KMS-11 (cell line): ENCODE data around the gene LMNTD2.

ENCODE experiments used
- H2AFZ ChIP-seq: fragments of 200-600 bp; sonication (generic); 2 replicates; pipeline ENCODE4 v1.6.1; 2016; ENCODE audit warnings: antibody characterized with exemption, mixed run types, low read depth
- H3K27ac ChIP-seq: fragments of 200-600 bp; sonication (generic); 2 replicates; pipeline ENCODE4 v1.6.1; 2016; ENCODE audit warnings: mild to moderate bottlenecking, mixed run types
- H3K27me3 ChIP-seq: fragments of 200-600 bp; sonication (generic); 2 replicates; pipeline ENCODE4 v1.6.1; 2017; ENCODE audit warnings: mild to moderate bottlenecking, low read depth, mixed run types, moderate library complexity; ENCODE audit not compliant: insufficient read depth
- H3K36me3 ChIP-seq: fragments of 200-600 bp; sonication (generic); 2 replicates; pipeline ENCODE4 v1.6.1; 2017; ENCODE audit warnings: mild to moderate bottlenecking, mixed run types; ENCODE audit not compliant: insufficient read depth
- H3K4me1 ChIP-seq: fragments of 200-600 bp; sonication (generic); 2 replicates; pipeline ENCODE4 v1.6.1; 2016; ENCODE audit warnings: mild to moderate bottlenecking, low read depth, mixed run types; ENCODE audit not compliant: poor library complexity, severe bottlenecking
- H3K4me2 ChIP-seq: fragments of 200-600 bp; sonication (generic); 2 replicates; pipeline ENCODE4 v1.7.0; 2016; ENCODE audit warnings: mild to moderate bottlenecking, mixed run types
- H3K4me3 ChIP-seq: fragments of 200-600 bp; sonication (generic); IDR thresholded peaks from 2 replicates; pipeline ENCODE4 v1.6.1; 2017; ENCODE audit warnings: low read depth, low read length, mixed read lengths; ENCODE audit not compliant: insufficient read depth
- H3K79me2 ChIP-seq: fragments of 200-600 bp; sonication (generic); 2 replicates; pipeline ENCODE4 v1.6.1; 2016; ENCODE audit warnings: low read depth, mixed run types; ENCODE audit not compliant: insufficient read depth
- H3K9ac ChIP-seq: fragments of 200-600 bp; sonication (generic); 2 replicates; pipeline ENCODE4 v1.6.1; 2016; ENCODE audit warnings: mild to moderate bottlenecking, mixed run types
- H4K20me1 ChIP-seq: fragments of 200-600 bp; sonication (generic); 2 replicates; pipeline ENCODE4 v1.6.1; 2016; ENCODE audit warnings: mild to moderate bottlenecking, mixed run types; ENCODE audit not compliant: insufficient read depth
- TF ChIP-seq, protein P1 (sequence below): fragments of 200-600 bp; sonication (generic); conservative IDR thresholded peaks from 2 replicates; pipeline ENCODE4 v1.6.1; 2017; ENCODE audit warnings: low read depth, mild to moderate bottlenecking, antibody characterized with exemption, low read length, moderate library complexity, mixed read lengths

Gene LMNTD2, protein sequence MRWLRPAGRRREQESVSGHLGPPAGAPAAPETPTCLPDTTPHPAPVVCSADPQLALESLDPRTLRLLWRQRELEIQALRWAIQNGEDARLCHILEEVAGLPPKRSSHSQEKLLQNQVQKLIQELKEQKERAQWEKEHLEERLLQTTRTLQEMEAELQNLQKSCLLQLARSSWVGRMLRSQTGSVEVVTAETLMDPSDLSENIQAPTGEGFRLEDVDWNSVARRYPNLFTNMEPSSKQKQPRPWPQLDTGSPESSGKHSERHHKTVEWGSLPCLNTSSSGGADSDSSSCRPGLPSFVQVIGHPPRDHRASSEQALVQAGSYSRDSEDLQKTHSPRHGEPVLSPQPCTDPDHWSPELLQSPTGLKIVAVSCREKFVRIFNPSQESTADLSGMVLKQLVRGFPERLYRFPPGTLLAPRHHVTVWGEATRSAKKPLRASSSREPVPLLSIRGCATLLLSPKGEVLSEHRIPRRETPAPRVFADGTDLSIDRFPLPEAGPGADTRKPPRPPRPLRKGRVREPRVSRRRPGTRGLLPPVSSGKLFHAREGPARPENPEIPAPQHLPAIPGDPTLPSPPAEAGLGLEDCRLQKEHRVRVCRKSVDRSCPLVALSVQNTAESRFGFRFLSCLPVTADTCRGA

DNA sequence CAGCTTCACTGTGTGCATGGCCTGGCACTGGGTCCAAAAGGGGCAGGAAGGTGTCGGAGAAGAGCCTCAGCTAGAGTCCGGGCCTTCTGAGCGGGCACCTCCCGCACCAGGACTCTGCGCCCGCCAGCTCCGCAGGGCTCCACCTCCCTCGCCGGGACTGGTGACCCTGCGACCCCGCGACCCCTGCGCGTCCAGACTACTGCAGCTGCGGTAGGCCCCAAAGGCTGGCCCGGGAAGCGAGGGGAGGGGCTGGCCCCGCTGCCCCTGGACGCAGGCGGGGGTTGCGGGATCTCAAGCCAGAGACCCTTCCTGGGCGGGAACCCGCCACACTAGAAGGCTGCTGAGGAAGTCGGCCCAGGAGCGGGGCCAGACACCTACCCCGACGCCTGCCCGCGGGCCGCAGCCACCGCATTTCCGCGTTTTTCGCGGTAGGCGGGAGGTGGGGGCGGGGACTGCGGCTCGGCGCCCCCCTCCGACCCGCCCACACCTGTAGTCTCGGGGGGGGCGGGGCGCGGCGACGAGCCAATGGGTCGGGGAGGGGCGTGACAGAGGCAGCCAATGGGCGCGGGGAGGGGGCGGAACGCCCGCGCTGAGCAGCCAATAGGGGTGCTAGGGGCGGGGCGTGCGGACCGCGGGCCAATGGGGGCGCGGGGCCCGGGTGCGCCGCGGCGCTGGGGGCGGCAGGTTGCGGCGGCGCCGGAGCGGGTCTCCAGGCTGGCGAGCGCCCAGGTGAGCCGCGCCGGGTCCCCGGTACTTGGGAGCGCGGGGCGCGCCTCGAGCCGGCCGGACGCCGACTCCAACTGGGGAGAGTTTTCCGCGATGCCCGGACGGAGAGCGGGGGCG lies at the start of gene LMNTD2, which contains the start of gene RASSF7:
Gene LMNTD2 (minus strand): TSS at position 434 of the 843 bp plus-strand sequence. CDS start 22 bp downstream, at position 412.
Gene RASSF7 (plus strand): TSS at position 666 of the 843 bp plus-strand sequence. CDS start 799 bp downstream, outside the sequence.
- Histone ChIP-seq H2AFZ (peak within 1 kb of the TSS; percentile 81), H3K36me3 (no peaks in the 10 kb centered on the region), H3K9ac (peak within 1 kb of the TSS; percentile 39; the same call in 1 of the 2 replicates), H3K4me3 (no peak within 1 kb of the TSS), H4K20me1 (no peaks in the 10 kb centered on the region), H3K27ac (no peak within 1 kb of the TSS), H3K4me1 (peaks cover 13% of the 10 kb centered on the region), H3K27me3 (no peaks in the 10 kb centered on the region; the same call in 1 of the 2 replicates), H3K4me2 (peak within 1 kb of the TSS; percentile 71), H3K79me2 (no peaks in the 10 kb centered on the region)
- TF ChIP-seq, protein P1, sequence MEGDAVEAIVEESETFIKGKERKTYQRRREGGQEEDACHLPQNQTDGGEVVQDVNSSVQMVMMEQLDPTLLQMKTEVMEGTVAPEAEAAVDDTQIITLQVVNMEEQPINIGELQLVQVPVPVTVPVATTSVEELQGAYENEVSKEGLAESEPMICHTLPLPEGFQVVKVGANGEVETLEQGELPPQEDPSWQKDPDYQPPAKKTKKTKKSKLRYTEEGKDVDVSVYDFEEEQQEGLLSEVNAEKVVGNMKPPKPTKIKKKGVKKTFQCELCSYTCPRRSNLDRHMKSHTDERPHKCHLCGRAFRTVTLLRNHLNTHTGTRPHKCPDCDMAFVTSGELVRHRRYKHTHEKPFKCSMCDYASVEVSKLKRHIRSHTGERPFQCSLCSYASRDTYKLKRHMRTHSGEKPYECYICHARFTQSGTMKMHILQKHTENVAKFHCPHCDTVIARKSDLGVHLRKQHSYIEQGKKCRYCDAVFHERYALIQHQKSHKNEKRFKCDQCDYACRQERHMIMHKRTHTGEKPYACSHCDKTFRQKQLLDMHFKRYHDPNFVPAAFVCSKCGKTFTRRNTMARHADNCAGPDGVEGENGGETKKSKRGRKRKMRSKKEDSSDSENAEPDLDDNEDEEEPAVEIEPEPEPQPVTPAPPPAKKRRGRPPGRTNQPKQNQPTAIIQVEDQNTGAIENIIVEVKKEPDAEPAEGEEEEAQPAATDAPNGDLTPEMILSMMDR = no peak

DNA sequence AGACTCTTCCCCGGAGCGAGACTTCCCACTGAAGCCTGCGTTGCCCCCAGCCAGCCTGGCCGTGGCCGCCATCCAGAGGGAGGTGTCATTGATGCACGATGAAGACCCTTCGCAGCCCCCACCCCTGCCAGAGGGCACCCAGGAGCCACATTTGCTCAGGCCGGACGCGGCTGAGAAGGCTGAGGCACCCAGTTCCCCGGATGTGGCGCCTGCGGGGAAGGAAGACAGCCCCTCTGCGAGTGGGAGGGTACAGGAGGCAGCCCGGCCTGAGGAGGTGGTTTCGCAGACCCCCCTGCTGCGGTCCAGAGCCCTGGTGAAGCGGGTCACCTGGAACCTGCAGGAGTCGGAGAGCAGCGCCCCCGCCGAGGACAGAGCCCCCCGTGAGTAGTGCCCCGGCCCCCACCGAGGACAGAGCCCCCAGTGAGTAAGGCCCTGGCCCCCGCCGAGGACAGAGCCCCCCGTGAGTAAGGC lies 48.8 kb upstream of the LMNTD2 start:
- H3K36me3 ChIP-seq = no peaks in the 10 kb centered on the region; the same call in 1 of the 2 replicates
- H3K27me3 ChIP-seq = no peaks in the 10 kb centered on the region
- TF ChIP-seq, protein P1 = no peak
- H3K4me3 ChIP-seq = no peak overlapping the region
- peaks cover 3% of the 10 kb centered on the region for H3K4me1 ChIP-seq
- H4K20me1 ChIP-seq = no peaks in the 10 kb centered on the region
- H3K79me2 ChIP-seq = no peaks in the 10 kb centered on the region
- no peak overlapping the region for H3K9ac ChIP-seq
- no peak overlapping the region for H3K4me2 ChIP-seq
- no peak overlapping the region for H2AFZ ChIP-seq
- no peak overlapping the region for H3K27ac ChIP-seq

DNA sequence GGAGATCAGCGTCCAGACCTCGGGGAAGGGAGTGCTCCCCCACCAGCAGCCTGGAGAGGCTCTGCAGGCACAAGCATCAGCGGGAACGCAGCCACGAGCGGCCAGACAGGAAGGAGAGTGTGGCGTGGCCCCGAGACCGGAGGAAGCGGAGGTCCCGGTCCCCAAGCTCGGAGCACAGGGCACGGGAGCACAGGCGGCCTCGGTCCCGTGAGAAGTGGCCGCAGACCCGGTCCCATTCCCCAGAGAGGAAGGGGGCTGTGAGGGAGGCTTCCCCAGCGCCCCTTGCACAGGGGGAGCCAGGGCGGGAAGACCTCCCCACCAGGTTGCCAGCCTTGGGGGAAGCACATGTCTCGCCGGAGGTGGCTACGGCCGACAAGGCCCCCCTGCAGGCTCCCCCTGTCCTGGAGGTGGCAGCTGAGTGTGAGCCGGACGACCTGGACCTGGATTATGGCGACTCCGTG lies 48.3 kb upstream of the LMNTD2 start:
- H3K36me3 ChIP-seq = no peaks in the 10 kb centered on the region; the same call in 1 of the 2 replicates
- no peaks in the 10 kb centered on the region for H3K79me2 ChIP-seq
- no peak overlapping the region for H2AFZ ChIP-seq
- no peak overlapping the region for H3K9ac ChIP-seq
- TF ChIP-seq, protein P1 = no peak
- H3K4me1 ChIP-seq = no peaks in the 10 kb centered on the region
- H3K4me2 ChIP-seq = no peak overlapping the region
- H3K27me3 ChIP-seq = no peaks in the 10 kb centered on the region
- no peaks in the 10 kb centered on the region for H4K20me1 ChIP-seq
- no peak overlapping the region for H3K4me3 ChIP-seq
- no peak overlapping the region for H3K27ac ChIP-seq
